GM21447 (cell line): ENCODE data around the gene NPRL2.

Experiments used
- ATAC-seq: cut with Tn5 transposase; IDR thresholded peaks from one replicate; pipeline ENCODE4 v1.9.1; 2021; ENCODE audit not compliant: unreplicated experiment

NPRL2 gene

DNA sequence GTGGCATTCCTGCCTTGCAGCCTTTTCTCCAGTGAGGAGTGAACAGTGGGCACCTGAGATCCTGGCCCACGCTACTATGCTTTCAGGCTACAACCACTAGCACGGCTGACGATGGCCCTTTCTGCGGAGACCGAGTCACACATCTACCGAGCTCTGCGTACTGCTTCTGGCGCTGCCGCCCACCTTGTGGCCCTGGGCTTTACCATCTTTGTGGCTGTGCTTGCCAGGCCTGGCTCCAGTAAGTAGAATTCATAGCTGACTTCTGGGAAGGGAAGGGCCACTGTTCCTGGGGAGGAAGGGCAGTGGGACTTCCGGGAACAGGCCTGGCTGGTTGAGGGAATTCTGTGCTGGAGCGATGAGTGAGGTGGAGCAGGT lies 735 bp upstream of the NPRL2 start:
- no peak for ATAC-seq

DNA sequence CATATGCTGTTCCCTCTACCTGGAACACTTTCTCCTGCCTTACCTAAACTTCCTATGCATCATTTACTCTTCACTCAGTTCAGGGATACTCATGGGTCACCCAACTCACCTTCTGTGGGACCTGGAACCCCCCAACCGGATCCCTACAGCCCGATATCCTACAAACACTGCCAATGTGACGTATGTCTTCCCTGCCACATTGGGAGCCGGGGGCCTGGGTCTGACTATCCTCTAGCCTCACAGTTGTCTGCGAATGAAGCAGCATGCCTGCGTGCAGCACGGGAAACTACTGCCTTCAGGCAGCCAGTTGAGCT lies 405 bp downstream of the NPRL2 start:
- no peak for ATAC-seq

DNA sequence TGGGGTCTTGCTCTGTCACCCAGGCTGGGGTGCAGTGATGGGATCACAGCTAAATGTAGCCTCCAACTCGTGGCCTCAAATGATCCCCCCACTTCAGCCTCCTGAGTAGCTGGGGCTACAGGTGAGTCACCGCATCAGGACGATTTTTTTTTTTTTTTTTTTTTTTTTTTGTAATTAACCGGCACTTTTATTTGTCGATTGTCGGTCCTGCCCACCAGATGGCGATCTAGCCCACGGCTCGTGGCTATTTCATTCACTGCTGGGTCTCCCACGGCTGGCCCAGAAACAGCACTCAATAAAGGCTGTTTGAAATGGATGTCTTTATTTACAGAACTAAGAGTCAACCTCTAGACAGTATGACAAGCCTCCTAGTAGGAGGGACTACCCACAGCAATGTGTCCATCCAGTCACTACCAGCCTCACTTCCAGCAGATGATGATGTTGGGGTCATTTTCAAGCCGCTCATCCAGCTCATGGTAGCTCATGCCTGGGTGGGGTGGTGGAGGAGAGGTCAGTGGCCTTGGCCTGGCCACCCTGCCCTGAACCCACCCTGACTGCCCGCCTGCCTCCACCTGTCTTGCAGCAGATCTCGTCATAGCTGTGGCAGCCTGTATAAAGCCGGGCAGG lies 3.3 kb downstream of the NPRL2 start:
- no peak for ATAC-seq

- no peak for ATAC-seq
Measured at GRCh38 chr3:50345586-50346234, 4.9 kb downstream of the NPRL2 start, which contains the start of gene ZMYND10. Gene ZMYND10, minus strand, starts transcription at chr3:50345732. Its CDS starts 153 bp downstream, at chr3:50345579.

DNA sequence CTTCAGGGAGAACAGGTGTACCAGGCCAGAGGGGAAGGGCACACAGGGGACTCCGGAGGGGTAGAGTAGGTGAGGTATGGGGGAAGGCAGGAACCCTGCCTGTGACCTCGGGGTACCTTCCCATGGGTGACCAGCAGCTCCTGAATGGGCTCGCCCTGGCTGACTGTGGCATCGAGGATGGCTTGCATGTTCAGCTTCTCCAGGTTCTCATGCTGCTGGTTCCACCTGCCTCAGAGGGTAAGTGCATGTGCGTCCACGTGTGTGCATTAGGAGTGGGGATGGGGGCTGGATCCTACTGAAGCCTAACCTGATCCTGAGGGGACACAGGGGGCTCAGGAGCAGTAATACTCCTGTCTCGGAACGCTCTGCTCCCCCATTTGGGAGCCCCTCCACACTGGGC lies 5.6 kb downstream of the NPRL2 start:
- ATAC-seq: no peak

DNA sequence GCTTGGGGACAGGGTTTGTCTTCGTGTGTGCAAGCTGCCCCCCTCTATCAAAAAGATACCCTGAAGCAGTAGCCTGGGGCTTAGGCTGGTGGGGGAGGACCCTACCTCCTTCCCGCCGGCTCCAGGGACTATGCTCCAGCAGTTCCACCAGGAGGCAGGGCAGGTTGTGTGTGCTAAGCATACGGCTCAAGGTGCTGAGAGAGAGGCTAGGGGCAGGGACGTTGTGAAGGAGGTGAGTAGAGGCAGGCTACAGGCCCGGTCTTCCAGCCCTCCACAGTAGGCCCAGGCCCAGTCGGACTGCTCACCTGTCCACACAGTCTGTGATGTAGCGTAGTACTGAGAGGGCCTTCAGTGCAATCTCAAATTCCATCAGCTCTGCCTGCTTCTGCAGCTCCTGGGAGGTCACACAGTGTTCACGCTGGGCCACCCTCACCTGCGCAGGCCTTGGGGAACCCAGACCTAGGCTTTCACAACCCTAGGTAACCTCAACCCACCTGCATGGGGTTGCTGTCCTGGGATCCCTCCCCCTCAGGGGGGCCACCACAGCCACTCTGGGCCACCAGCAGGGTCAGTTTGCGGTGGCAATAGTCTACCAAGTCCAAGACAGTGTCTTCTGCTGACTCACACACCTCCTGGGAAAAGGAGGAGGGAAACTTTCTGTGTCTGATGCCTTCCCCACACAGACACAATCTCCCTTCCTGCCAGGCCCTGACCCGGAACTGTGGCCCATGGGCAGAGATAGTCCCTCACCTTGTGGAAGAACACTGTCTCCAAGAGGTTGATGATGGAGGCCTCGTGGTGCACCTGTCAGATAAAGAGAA lies 7.6 kb downstream of the NPRL2 start:
- ATAC-seq: no peak

DNA sequence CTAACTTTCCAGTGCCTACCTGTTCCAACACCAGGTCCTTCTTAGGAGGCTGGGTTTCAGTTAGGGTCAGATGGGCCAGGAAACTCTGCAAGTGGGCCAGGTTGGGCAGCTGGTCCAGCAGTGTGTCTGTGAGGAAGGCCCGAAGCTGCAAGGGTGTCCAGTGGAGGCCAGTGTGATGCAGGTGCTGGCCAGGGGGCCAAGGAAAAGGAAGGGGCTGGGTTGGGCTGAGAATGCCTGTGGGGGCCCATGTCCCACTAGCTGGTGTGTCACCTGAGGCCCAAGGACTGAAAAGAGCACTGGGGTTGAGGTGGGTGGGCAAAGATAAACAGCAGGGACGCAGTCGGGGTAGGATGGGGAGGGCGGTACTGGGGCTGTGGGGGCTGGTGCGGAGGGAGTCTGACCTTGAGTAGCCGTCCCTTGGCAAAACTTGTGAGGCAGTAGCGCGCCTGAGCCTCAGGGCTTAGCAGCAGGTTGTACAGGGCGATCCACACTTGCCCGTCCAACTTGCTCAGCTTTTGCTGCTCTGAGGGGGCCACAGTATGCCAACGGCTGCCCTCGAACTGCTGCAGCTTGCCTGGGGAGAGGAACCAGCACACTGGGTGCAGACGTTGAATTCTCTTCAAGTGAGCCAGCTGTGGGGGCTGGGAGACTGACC lies 8.5 kb downstream of the NPRL2 start:
- ATAC-seq: no peak

DNA sequence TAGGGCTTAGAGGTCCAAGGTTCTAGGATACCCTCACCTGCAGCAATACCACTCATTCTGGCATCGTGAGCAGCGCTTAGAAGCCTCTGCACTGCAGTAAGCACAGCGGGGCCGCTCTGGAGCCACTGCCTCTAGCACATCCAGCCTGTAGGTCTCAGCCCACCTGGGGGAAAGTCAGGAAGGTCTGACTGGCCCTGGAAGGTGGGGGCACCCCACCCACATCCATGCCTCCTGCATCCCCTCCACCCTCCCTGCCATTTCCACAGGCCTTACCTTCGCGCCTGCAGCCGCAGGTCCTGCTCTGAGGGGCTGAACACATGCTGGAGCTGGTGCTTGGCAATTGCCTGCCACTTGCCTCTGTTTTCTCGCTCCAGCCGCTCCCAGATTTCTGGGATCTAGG lies 9.0 kb downstream of the NPRL2 start:
- ATAC-seq: no peak

DNA sequence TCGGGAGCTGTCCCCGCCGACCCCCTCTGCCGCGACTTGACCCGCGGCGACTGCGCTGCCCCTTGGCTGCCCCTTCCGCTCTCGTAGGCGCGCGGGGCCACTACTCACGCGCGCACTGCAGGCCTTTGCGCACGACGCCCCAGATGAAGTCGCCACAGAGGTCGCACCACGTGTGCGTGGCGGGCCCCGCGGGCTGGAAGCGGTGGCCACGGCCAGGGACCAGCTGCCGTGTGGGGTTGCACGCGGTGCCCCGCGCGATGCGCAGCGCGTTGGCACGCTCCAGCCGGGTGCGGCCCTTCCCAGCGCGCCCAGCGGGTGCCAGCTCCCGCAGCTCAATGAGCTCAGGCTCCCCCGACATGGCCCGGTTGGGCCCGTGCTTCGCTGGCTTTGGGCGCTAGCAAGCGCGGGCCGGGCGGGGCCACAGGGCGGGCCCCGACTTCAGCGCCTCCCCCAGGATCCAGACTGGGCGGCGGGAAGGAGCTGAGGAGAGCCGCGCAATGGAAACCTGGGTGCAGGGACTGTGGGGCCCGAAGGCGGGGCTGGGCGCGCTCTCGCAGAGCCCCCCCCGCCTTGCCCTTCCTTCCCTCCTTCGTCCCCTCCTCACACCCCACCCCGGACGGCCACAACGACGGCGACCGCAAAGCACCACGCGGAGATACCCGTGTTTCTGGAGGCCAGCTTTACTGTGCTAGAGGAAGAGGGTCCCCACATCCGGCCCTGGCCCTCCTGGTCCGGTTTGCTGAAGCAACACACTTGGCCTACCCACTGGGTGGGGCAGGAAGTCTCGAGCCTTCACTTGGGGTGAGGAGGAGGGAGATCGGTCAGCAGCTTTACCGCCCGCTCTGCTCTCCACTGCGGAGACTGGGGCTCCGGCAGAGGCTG lies 9.9 kb downstream of the NPRL2 start, which contains the start of gene RASSF1:
Gene RASSF1 (minus strand): TSS at position 389 of the 882 bp plus-strand sequence. CDS start 31 bp downstream, at position 358.
- ATAC-seq: no peak

DNA sequence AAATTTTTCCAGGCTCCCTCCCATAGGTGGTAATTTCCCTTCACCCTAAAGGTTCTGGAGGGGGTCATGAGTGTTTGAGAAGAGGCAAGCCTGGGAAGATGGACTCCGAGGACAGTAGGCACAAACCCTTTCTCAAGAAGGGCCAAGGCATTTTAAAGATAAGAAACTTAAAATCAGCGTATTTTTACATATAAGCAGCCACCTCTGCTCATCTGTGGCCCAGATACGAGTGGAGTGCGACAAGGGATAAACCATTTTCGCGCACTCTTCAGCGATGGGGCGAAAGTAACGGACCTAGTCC lies 10.5 kb downstream of the NPRL2 start:
- no peak for ATAC-seq

- no peak for ATAC-seq
Measured at GRCh38 chr3:50339485-50340146, 11.0 kb downstream of the NPRL2 start.

DNA sequence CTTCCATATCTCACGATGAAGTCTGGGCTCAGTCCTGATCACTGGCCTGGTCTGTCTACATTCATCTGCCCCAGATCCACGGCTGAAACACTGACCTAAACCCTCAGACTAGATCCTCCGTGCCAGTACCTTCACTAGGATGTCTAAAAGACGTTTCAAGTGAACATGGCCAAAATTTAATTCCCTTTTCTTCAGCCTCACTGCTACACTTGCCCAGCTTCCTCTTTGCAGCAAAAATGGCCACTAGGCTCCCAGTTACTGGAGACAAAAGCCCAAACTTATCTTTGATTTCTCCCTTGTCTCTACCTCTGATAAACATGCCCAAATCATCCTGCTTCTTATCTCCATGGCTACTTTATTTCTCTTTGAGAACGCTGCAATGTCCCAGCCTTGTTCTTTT lies 11.6 kb downstream of the NPRL2 start:
- no peak for ATAC-seq

DNA sequence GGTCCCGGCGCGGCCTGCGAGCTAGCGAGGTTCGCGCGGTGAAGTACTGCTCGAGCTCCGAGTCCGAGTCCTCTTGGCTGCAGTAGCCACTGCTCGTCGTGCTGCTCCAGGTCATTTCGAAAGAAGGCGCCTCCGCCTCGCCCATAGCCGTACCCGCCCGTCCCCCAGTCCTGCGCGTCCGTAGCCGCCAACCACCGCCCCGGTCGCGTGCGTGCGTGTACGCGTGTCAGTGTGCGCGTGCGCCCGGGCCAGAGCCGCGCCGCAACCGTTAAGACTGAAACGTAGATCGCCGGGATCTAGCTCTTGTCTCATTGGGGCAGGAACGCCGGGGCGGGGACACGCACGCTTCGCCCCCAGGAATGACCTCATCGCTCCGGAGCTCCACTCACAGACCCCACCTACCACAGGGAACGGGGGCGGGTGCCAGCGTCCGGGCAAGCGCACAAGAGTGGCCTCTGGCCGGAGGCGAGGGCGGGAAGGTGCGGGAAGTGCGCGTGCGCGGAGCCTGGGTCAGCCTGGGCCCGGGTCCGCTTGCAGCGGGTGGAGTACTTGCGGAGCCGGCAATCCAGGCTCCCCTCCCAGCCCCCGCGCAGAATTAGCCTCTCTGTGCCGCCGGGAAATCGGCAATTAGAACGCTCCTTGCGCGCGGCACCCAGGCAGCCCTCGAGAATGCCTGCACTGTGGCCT lies 13.3 kb downstream of the NPRL2 start:
- ATAC-seq: peak; percentile 70

GRCh38 chr3:50336452-50337174 lies 14.0 kb downstream of the NPRL2 start:
- peak; percentile 23 for ATAC-seq

- ATAC-seq: no peak
Measured at GRCh38 chr3:50334339-50335075, 16.1 kb downstream of the NPRL2 start.

DNA sequence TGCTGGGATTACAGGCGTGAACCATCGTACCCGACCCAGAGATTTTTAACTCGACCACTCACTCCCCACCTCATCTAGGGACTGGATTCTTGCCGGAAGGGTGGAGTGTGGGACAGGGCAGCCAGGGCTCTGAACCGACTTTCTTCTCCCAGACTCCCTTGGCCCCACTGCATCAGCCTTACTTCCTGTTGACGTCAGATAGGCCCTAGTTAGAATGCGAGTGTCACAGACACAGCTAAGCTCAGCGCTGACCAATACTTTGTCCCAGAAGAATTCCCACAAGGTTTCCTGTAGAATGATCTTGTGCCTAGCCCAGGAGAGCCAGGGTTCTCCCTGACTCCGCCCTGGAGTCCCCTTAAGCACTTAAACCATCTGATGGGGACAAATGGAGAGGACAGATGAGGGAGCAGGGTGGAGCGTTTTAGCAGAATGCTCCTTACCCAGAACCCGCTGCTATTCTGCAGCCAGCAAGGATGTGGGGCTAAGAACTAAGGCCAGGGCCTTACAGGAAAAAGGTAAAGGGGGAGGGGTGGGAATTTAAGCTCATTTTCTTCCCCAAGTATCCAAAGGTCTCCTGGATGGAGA lies 16.7 kb downstream of the NPRL2 start:
- no peak for ATAC-seq

DNA sequence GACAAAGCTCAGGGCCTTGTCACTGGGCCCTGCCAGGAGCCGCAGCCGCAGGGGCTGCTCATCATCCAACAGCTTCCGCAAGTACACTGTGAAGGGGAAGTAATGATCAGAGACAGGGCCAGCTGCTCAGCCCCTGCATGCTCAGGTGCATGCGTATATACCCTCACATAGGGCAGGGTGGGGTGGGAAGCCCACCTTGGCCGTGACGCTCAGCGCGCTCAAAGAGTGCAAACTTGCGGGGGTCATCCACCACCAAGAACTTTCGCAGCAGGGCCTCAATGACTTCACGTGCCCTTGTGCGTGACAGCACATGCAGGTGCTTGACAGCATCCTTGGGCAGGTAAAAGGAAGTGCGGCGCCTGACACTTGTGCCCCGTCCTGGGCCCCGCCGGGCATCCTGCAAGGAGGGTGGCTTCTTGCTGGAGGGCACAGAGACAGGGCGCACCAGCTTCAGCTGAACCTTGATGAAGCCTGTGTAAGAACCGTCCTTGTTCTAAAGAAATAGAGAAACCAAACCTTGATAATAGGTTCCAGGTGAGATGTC lies 19.1 kb downstream of the NPRL2 start:
- no peak for ATAC-seq

DNA sequence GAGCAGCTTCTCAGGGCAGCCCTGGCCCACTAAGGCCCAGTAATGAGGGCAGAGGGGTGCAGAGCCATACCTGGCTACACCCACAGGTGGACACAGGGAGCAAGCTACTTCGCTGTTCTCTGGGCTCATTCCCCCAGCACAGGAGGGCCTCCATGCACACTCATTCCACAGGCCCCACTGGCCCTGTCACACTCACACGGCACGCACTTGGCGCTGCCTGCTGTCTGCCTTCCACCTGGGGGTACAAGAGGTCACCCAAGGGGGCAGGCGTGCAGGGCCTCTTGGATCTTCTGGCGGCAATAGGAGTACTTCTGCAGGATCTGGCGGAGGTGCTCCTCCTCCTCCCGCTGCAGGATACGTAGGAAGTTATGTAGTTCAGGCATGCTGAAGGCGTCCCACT lies 20.2 kb downstream of the NPRL2 start:
- no peak for ATAC-seq
